NCI-H2081 treated with DMSO at 0.1 percent for 48 hours (cell line): Measurements from ENCODE around the gene TGFBR1.

Source experiments
- DNase-seq: peaks from one replicate; lab custom pipeline; 2025; lab: John Stamatoyannopoulos, UW

The TGFBR1 gene

GRCh38 chr9:99107421-99107820 is 2.5 kb downstream of the TGFBR1 start:
- DNase-seq, result no peak

GRCh38 chr9:99108131-99108530 is 3.2 kb downstream of the TGFBR1 start:
- DNase-seq, result no peak

GRCh38 chr9:99109522-99109921 is 4.6 kb downstream of the TGFBR1 start:
- DNase-seq, result no peak

GRCh38 chr9:99112750-99113413 is 8.0 kb downstream of the TGFBR1 start:
- DNase-seq, result no peak

- no peak for DNase-seq
Measured at GRCh38 chr9:99113414-99114048, 8.6 kb downstream of the TGFBR1 start.

- DNase-seq, result no peak
Measured at GRCh38 chr9:99114049-99114440, 9.1 kb downstream of the TGFBR1 start.

- no peak for DNase-seq
Measured at GRCh38 chr9:99114846-99115500, 10.1 kb downstream of the TGFBR1 start.

- no peak for DNase-seq
Measured at GRCh38 chr9:99116003-99116411, 11.1 kb downstream of the TGFBR1 start.

GRCh38 chr9:99118782-99119466 is 14.0 kb downstream of the TGFBR1 start:
- no peak for DNase-seq

- DNase-seq, result no peak
Measured at GRCh38 chr9:99119976-99120655, 15.2 kb downstream of the TGFBR1 start.

- no peak for DNase-seq
Measured at GRCh38 chr9:99121604-99122003, 16.7 kb downstream of the TGFBR1 start.

- no peak for DNase-seq
Measured at GRCh38 chr9:99124534-99125255, 19.8 kb downstream of the TGFBR1 start.

- no peak for DNase-seq
Measured at GRCh38 chr9:99125446-99125845, 20.5 kb downstream of the TGFBR1 start.

- no peak for DNase-seq
Measured at GRCh38 chr9:99126312-99126711, 21.4 kb downstream of the TGFBR1 start.

GRCh38 chr9:99127356-99128132 is 22.6 kb downstream of the TGFBR1 start:
- DNase-seq, result no peak

- no peak for DNase-seq
Measured at GRCh38 chr9:99128133-99128406, 23.2 kb downstream of the TGFBR1 start.

- no peak for DNase-seq
Measured at GRCh38 chr9:99129091-99129490, 24.2 kb downstream of the TGFBR1 start.

GRCh38 chr9:99130069-99130468 is 25.2 kb downstream of the TGFBR1 start:
- DNase-seq, result no peak

- no peak for DNase-seq
Measured at GRCh38 chr9:99133145-99133544, 28.2 kb downstream of the TGFBR1 start.

GRCh38 chr9:99134893-99135341 is 30.0 kb downstream of the TGFBR1 start:
- DNase-seq, result no peak

- no peak for DNase-seq
Measured at GRCh38 chr9:99135456-99135855, 30.5 kb downstream of the TGFBR1 start.
